Testis (tissue), 2 donors: Measurements from ENCODE around the gene SEC14L5.

Source experiments
- CTCF ChIP-seq, 3 experiments: fragments of 450-650 bp in 2 of 3; fragments of 200-600 bp in 1 of 3; sonication (generic) in 1 of 3; IDR thresholded peaks; one replicate each; pipeline ENCODE4 v1.5.1; 2016 to 2019; ENCODE audit warnings: antibody characterized with exemption in 3 of 3, mild to moderate bottlenecking in 2 of 3, moderate library complexity in 1 of 3
- POLR2A ChIP-seq: fragments of 450-650 bp; IDR thresholded peaks from one replicate; pipeline ENCODE4 v1.6.1; 2017; ENCODE audit warnings: antibody characterized with exemption, mild to moderate bottlenecking, moderate library complexity

- no peak for TF ChIP-seq CTCF (IDR thresholded peaks at IDR 0.05)
- no peak for TF ChIP-seq POLR2A
Observed at GRCh38 chr16:5027575-5028235, 69.6 kb downstream of the SEC14L5 start.
